Hematopoietic multipotent progenitor cell treated with erythropoietin and hydrocortisone succinate and interleukin-3 and kit ligand, for 8 days (in vitro differentiated cells): ENCODE data around the gene TMEM50B.
"Not testable (repeated sequence)": the region's sequence is repeated elsewhere in the genome, so short reads cannot be mapped to it uniquely, and the experiment has no call there.

Experiments used
- DNase-seq: peaks from one replicate; pipeline ENCODE4 v3.0.0-alpha.2; 2015

TMEM50B gene

DNA sequence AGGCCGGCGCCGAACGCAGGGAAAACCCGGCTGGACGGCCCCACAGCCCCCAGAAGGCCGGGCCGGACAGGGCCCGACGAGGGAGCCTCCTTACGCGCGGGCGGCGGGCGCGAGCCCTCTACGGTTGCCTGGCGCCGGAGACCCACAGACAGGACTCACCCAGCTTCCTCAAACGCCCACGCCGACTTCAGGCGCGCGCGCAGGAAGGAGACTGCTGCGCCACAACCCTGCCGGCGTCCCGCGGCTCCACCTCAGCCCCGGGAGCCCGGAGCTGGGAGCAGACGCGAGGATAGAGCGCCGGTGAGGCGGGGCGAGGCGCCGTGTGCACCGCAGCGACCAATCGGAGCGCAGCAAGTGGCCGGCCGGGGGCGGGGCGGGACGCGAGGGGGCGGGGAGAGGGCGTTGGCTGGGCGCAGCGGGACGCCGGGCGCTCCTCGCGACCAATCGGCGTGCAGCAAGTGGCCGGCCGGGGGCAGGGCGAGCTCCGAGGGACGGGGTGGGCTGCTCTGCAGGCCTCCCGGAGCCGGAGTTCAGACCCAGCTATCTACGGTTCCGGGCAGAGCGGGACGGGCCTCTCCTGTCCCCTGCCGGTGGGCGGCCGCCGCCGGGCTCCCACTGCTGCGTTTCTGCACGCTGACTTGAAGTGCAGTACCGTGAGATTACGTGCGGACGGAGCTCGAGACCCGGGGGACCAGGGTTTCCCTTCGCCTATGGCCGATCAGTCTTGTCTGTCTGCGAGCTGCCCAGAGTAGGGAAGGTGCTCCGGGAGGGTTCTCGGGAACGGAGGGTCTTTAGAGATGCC, at the start of gene TMEM50B:
Gene TMEM50B, minus strand, starts transcription at position 296 of the 802 bp plus-strand sequence. CDS start 11,089 bp downstream, outside the sequence.
- DNase-seq: peak; percentile 95

- DNase-seq: no peak
Observed at GRCh38 chr21:33522953-33523349, 43.2 kb upstream of the TMEM50B start.

GRCh38 chr21:33522297-33522952, 42.7 kb upstream of the TMEM50B start:
- DNase-seq: no peak

GRCh38 chr21:33518899-33519298, 39.1 kb upstream of the TMEM50B start:
- DNase-seq: no peak

DNA sequence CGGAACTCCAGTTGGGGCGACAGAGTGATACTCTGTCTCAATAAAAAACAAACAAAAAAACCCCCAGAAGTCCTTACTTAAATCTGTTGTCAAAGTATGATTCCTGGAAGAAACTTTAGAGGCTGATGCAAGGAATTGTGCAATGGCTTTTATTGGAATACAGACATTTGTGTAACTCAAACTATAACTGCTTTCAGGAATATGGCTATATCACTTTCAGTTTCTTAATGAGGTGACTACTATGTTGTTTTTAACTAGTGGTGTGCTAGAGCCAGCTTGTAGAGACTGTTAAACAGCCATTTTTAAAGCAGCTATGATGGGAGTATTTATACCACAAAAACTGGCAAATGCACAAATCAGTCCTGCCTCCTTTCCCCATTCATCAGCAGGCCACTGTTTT, 34.5 kb upstream of the TMEM50B start:
- no peak for DNase-seq

DNA sequence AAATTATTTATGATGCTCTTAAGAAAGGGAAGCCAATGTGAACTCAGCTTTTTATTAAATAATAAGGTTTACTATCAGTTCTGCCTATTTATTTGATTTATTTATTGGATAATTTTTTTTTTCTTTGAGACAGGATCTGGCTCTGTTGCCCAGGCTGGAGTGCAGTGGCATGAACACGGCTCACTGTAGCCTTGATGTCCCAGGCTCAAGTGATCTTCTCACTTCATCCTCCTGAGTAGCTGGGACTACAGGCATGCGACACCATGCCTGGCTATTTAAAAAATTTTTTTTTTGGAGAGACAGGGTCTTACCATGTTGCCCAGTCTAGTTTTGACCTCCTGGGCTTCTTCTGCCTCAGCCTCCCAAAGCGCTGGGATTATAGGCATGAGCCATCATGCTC, 32.7 kb upstream of the TMEM50B start:
- DNase-seq: no peak

GRCh38 chr21:33511639-33512038, 31.9 kb upstream of the TMEM50B start:
- DNase-seq: no peak

DNA sequence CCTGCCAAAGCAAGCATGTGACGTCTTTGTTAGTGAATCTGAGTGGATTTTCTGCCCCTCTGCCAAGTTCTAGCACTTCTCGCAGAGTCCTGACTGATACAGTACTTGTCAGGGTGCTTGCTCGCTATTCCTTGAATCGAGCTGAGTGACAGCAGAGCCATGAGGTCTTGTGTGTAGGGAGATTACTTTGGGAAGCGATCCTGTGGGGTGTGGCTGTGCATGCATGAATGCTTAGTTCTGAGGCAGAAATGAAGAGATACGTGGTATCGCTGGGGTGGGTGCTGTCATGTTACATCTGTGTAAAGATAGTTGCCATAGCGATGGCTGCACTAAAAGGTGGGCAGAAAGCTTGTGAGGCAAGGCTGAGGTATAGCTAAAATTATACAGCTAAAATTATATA, 31.1 kb upstream of the TMEM50B start:
- DNase-seq: peak; percentile 93

DNA sequence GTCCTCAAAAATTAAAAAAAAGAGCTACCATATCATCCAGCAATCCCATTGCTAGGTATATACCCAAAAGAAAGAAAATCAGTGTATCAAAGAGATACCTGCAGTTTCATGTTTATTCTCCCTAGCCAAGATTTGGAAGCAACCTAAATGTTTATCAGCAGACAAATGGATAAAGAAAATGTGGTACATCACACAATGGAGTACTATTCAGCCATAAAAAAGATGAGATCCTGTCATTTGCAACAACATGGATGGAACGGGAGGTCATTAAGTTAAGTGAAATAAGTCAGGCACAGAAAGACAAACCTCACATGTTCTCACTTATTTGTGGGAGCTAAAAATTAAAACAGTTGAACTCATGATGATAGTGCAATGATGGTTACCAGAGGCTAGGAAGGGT, 27.2 kb upstream of the TMEM50B start:
- not testable (repeated sequence) for DNase-seq

GRCh38 chr21:33505833-33506232, 26.1 kb upstream of the TMEM50B start:
- DNase-seq: peak; percentile 80

GRCh38 chr21:33496345-33496744, 16.6 kb upstream of the TMEM50B start:
- peak; percentile 31 for DNase-seq

DNA sequence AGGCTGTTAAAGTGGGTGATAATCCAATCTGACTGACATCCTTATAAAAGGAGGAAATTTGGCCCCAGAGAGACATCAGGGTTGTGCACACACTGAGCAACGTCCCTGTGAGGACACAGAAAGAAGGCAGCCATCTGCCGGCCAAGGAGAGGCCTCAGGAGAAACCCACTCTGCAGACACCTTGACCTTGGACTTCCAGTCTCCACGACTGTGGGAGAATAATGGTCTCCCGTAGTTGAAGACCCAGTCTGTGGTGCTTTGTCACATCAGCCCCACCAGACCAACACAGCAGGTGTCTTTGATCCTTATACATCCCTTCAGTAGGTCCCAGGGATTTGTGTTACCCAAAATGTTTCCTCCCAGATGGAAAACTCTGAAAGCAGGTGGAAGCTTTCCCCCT, 16.0 kb upstream of the TMEM50B start:
- DNase-seq: no peak

- DNase-seq: no peak
Observed at GRCh38 chr21:33493756-33494155, 14.0 kb upstream of the TMEM50B start.

- peak; percentile 20 for DNase-seq
Observed at GRCh38 chr21:33492571-33492970, 12.8 kb upstream of the TMEM50B start.

GRCh38 chr21:33491373-33492102, 11.8 kb upstream of the TMEM50B start, which contains the start of gene DNAJC28:
Gene DNAJC28 (minus strand): TSS chr21:33491716. CDS start chr21:33489393, 2,323 bp downstream.
- peak; percentile 97 for DNase-seq

- DNase-seq: peak; percentile 29
Observed at GRCh38 chr21:33490991-33491372, 11.2 kb upstream of the TMEM50B start.

DNA sequence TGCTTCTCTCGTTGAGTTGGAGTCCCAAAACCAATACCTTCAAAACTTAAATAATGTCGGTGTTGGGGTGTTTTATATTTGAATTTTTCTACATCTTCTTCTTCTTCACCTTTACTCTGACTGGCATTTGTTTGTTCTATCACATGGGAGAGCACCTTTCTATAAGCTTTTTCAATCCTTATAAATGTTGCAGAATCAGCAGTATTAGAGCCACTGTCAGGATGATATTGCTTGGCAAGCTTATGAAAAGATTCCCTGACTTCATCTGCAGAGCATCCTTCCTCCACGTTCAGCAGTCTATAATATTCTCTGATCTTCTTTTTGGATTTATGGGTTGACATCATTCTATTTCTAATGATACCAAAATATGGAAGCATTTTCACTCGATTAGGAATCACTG, 9.2 kb upstream of the TMEM50B start:
- DNase-seq: no peak

DNA sequence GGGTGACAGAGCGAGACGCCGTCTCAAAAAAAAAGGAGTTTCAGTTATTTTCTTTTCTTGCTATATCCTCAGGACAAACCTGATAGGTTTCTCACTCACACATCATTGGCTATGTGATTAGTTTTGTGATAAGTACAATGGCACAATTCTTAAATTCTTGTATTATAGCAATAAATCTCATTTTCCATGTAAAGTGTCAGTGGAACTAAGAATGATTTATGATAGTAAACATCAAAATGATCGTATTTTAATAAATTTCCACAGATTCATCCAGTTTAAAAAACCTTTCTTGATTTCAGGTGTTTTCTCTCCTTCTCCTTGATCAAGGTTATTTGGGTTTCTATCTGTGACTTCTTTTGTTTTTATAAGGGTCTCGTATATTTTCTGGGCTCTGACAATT, 8.2 kb upstream of the TMEM50B start:
- no peak for DNase-seq

DNA sequence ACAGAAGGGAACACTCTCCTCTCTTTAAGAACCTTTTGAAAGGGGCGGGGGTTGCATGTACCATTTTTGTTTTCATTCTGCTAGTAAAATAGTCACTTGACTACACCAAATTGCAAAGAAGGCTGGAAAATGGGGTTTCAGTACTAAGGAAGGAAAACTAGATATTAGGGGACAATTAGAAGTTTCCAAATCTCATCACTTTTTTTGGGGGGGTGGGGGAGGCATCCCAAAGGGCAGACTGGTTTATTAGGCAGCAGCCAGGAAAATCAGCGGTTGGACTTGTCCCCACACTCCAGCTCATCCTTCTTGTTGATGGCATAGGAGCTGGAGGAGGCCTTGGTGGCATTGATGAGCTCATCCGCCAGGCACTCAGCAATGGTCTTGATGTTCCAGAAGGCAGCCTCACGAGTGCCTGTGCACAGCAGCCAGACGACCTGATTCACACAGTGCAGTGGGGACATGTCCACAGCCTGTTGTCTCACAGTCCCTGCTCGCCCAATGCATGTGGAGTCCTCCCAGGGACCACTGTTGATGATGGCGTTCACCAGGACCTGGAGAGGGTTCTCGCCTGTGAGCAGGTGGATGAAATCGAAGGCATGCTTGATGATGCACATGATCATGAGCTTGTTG, 1.7 kb upstream of the TMEM50B start:
- no peak for DNase-seq

- DNase-seq: no peak
Observed at GRCh38 chr21:33480481-33481103, 818 bp upstream of the TMEM50B start.

DNA sequence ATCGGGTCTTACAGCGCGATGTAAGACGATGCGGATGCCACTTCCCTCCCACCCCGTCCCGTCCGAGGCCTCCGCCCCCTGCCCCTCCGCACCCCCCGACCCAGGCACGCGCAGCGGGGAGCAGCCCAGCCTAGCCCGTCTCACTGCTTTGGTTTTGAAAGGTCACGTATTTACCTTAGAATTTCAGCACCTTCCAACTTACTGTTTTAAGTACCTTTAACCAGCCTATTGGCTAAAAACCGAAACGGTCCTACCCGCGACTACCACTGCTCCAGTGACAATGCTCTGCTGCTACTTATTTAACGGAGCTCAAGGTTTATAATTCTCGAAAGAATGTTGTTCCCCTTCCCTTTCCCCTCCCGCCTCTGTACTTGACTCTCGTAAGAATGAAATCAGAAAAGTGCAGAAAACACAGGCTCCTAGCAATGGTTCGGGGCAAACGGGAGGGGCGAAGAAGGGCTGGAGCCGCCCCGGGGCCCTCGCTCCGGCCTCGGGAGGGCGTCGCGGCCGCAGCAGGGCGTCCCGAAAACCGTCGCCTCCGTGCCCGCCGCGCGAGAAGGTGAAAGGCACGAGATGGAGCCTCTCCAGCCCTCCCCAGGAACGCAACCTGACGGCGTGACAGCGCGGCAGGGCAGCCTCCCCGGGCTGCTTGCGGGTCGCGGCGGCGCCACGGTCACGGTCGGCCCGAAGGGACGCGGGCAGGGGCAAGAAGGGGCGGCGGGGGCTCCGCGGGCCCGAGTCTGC, 667 bp downstream of the TMEM50B start:
- peak; percentile 45 for DNase-seq

- no peak for DNase-seq
Observed at GRCh38 chr21:33478182-33478581, 1.6 kb downstream of the TMEM50B start.
